Erythroblast (primary cell): ENCODE measurements around the gene PPP2R2C.

Source experiments
- GATA1 ChIP-seq: IDR thresholded peaks from 2 replicates; pipeline ENCODE4 v1.6.1; 2011; ENCODE audit warnings: low read depth, mild to moderate bottlenecking, control low read depth, low read length, moderate library complexity
- POLR2A ChIP-seq: IDR thresholded peaks from 2 replicates; pipeline ENCODE4 v1.6.1; 2011; ENCODE audit warnings: mild to moderate bottlenecking, low read length

DNA sequence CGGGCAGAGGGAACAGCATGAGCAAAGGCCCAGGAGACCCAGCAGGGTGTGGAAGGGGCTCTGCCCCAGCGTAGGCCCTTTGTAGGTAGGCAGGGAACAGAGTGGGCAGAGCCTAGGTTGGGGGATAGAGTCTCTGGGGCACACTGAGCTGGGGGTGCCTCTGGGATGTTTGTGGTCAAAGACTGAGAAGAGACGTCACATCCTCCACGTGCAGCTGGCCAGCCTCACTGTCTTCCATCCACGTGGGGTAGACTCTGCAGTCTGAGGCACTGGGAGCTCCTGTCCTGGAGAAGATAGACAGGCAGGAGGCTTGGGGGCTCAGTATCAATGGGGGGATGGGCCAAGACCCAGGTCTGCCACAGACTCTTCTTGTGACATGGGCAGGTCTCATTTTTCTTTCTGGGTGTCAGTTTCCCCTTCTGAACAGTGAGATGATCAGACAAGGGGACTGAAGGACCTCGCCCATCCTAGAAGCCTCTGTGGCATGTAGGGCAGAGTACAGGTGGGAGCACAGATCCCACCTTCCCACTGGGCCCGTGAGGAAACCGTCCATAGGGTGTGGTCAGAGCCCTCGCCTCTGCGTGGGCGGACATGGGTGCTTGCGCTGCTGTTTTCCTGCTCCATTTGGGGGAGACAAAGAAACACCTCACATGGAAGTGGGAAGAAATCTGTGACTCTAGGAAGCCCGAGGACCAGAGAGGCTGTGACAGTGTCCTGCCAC is 179.9 kb downstream of the PPP2R2C start:
- TF ChIP-seq POLR2A (no peak), GATA1 (no peak)
